HepG2 (cell line): ENCODE results near the gene STIM2. TPM values are rescaled to one million over a fixed set of nuclear protein-coding genes. Genes with fewer than 3 reads are reported as not detected.

Experiments used
- ATAC-seq: fragments of 200-7000 bp; cut with Tn5 transposase; 3 replicates; pipeline ENCODE4 v1.9.1; 2020; ENCODE audit warnings: mild to moderate bottlenecking, moderate library complexity
- BruUV-seq: library from RNA; stranded (reverse); fragments of 400-500 nt; replicated peaks from 2 replicates; lab custom pipeline; 2021; lab: Mats Ljungman, UMichigan
- CTCF ChIA-PET: fragments of 300-600 bp; formaldehyde crosslinking; extraction: SDS; loops from one replicate; lab custom pipeline; 2021; ENCODE audit warnings: low total read pairs, inconsistent platforms, low intra/inter-chr PET ratio; lab: Yijun Ruan, JAX
- POLR2A ChIA-PET: fragments of 350-600 bp; sonication (Branson Sonifier 250); formaldehyde crosslinking; loops from one replicate; lab custom pipeline; 2020; ENCODE audit warnings: antibody characterized with exemption, inconsistent platforms; lab: Yijun Ruan, JAX
- DNase-seq: peaks from one replicate; pipeline ENCODE4 v3.0.0-alpha.2; 2015; ENCODE audit warnings: low spot score
- FAIRE-seq: peaks from 3 replicates; lab custom pipeline; 2011; peaks lifted over from hg19 to GRCh38; lab: Jason Lieb, UNC
- H2AFZ ChIP-seq: one replicate; pipeline ENCODE4 v1.6.1; 2011; ENCODE audit warnings: low read length, inconsistent platforms
- H3K27ac ChIP-seq: fragments of 300-600 bp; 3 replicates; pipeline ENCODE4 v1.8.0; 2011; ENCODE audit warnings: mixed run types, mild to moderate bottlenecking, mixed read lengths, low read length, inconsistent platforms; ENCODE audit not compliant: insufficient read depth; ENCODE audit errors: extremely low read length
- H3K27me3 ChIP-seq, 2 experiments: fragments of 200-600 bp in 1 of 2; 2 replicates in 1 of 2; 3 replicates in 1 of 2; pipeline versions ENCODE4 v1.6.0 to v1.8.0; 2011; ENCODE audit warnings: low read length in 2 of 2, mild to moderate bottlenecking in 2 of 2, moderate library complexity in 2 of 2, inconsistent platforms in 1 of 2; ENCODE audit not compliant: insufficient read depth in 2 of 2, control insufficient read depth in 1 of 2
- H3K36me3 ChIP-seq, 2 experiments: fragments of 200-600 bp in 1 of 2; replicated peaks in 1 of 2; 2 replicates in 1 of 2; 3 replicates in 1 of 2; pipeline versions ENCODE4 v1.5.1 to v1.8.0; 2011; ENCODE audit warnings: low read length in 2 of 2, inconsistent platforms in 1 of 2; ENCODE audit not compliant: insufficient read depth in 2 of 2, control insufficient read depth in 1 of 2
- H3K4me1 ChIP-seq: 2 replicates; pipeline ENCODE4 v1.5.1; 2012; ENCODE audit warnings: low read length, inconsistent platforms; ENCODE audit not compliant: insufficient read depth
- H3K4me2 ChIP-seq: 2 replicates; pipeline ENCODE4 v1.6.0; 2011; ENCODE audit warnings: low read depth, low read length, inconsistent platforms
- H3K4me3 ChIP-seq, 3 experiments: fragments of 200-600 bp in 1 of 3; sonication (generic), shearing (Covaris generic) in 1 of 3; replicated peaks in 1 of 3; 2 replicates each; pipeline ENCODE4 v1.5.1; 2011 to 2016; ENCODE audit warnings: low read length in 3 of 3, inconsistent platforms in 2 of 3, low read depth in 2 of 3, mild to moderate bottlenecking in 2 of 3, control low read depth in 1 of 3, mixed read lengths in 1 of 3; ENCODE audit not compliant: insufficient read depth in 1 of 3
- H3K79me2 ChIP-seq: one replicate; pipeline ENCODE4 v1.6.1; 2011; ENCODE audit warnings: low read length, inconsistent platforms; ENCODE audit not compliant: insufficient read depth
- H3K9ac ChIP-seq: 2 replicates; pipeline ENCODE4 v1.6.0; 2011; ENCODE audit warnings: mild to moderate bottlenecking, low read depth, low read length, inconsistent platforms; ENCODE audit not compliant: insufficient read depth
- H3K9me3 ChIP-seq: 2 replicates; pipeline ENCODE4 v1.5.1; 2012; ENCODE audit warnings: mild to moderate bottlenecking, low read length
- H4K20me1 ChIP-seq: 2 replicates; pipeline ENCODE4 v1.6.0; 2011; ENCODE audit warnings: inconsistent platforms, mild to moderate bottlenecking, low read length, moderate library complexity; ENCODE audit not compliant: insufficient read depth
- ELF3 ChIP-seq: IDR thresholded peaks from 2 replicates; pipeline ENCODE4 v1.6.1; 2016; ENCODE audit warnings: missing genetic modification reagents, missing compliant biosample characterization
- FLYWCH1 ChIP-seq: sonication (generic); formaldehyde crosslinking; IDR thresholded peaks from 2 replicates; pipeline ENCODE4 v1.8.1; 2023; ENCODE audit warnings: mild to moderate bottlenecking, missing genetic modification reagents
- HDAC6 ChIP-seq: fragments of 200-600 bp; sonication (generic); IDR thresholded peaks from 2 replicates; pipeline ENCODE4 v1.7.0; 2017; ENCODE audit warnings: mild to moderate bottlenecking, antibody characterized with exemption, low read length, low read depth
- HOXA7 ChIP-seq: sonication (generic); formaldehyde crosslinking; IDR thresholded peaks from 2 replicates; pipeline ENCODE4 v1.8.1; 2022; ENCODE audit warnings: mild to moderate bottlenecking, missing genetic modification reagents, moderate library complexity
- IKZF5 ChIP-seq: IDR thresholded peaks from 2 replicates; pipeline ENCODE4 v1.6.1; 2018; ENCODE audit warnings: missing genetic modification reagents, mild to moderate bottlenecking, missing compliant biosample characterization
- MED1 ChIP-seq: sonication (generic); formaldehyde crosslinking; IDR thresholded peaks from 2 replicates; pipeline ENCODE4 v1.4.0; 2020; ENCODE audit warnings: missing genetic modification reagents
- RFX1 ChIP-seq: fragments of 450-650 bp; IDR thresholded peaks from 2 replicates; pipeline ENCODE4 v1.6.1; 2017
- SALL1 ChIP-seq: sonication (generic); formaldehyde crosslinking; IDR thresholded peaks from 2 replicates; pipeline ENCODE4 v1.8.0; 2022; ENCODE audit warnings: mild to moderate bottlenecking, missing genetic modification reagents
- SAP130 ChIP-seq: IDR thresholded peaks from 2 replicates; pipeline ENCODE4 v1.6.1; 2016; ENCODE audit warnings: low read depth
- SP4 ChIP-seq: sonication (generic); formaldehyde crosslinking; IDR thresholded peaks from 2 replicates; pipeline ENCODE4 v1.8.1; 2023; ENCODE audit warnings: mild to moderate bottlenecking, missing genetic modification reagents
- TFE3 ChIP-seq: IDR thresholded peaks from 2 replicates; pipeline ENCODE4 v1.6.1; 2016
- THRA ChIP-seq: sonication (generic); formaldehyde crosslinking; IDR thresholded peaks from 2 replicates; pipeline ENCODE4 v1.4.0; 2020; ENCODE audit warnings: missing genetic modification reagents, borderline replicate concordance
- YEATS2 ChIP-seq: sonication (generic); formaldehyde crosslinking; IDR thresholded peaks from 2 replicates; pipeline ENCODE4 v1.4.0; 2020; ENCODE audit warnings: missing genetic modification reagents, borderline replicate concordance
- ZMAT3 ChIP-seq: sonication (generic); formaldehyde crosslinking; conservative IDR thresholded peaks from 2 replicates; pipeline ENCODE4 v1.7.0; 2021; ENCODE audit warnings: missing genetic modification reagents
- ZNF251 ChIP-seq: sonication (generic); formaldehyde crosslinking; IDR thresholded peaks from 2 replicates; pipeline ENCODE4 v1.9.0; 2021; ENCODE audit warnings: mild to moderate bottlenecking, missing genetic modification reagents
- ZNF264 ChIP-seq: sonication (generic); formaldehyde crosslinking; IDR thresholded peaks from 2 replicates; pipeline ENCODE4 v1.4.0; 2020; ENCODE audit warnings: missing genetic modification reagents
- ZNF672 ChIP-seq: sonication (generic); formaldehyde crosslinking; IDR thresholded peaks from 2 replicates; pipeline ENCODE4 v1.8.1; 2022; ENCODE audit warnings: missing genetic modification reagents
- WGBS: methylation state at CpG from one replicate; pipeline ENCODE4 v1.1.6; 2017; ENCODE audit warnings: low lambda C conversion rate; 5-methylcytosine and 5-hydroxymethylcytosine counted together
- in situ Hi-C: cut with HindIII; loops from 2 replicates; pipeline ENCODE4 v1.10.0; 2017; ENCODE audit warnings: low pct_unique_long_range_greater_than_20kb; ENCODE audit not compliant: extremely low pct_ligation_motif_present
- intact Hi-C: fragments of 100-400 bp; cut with micrococcal nuclease; formaldehyde crosslinking; loops from one replicate; pipeline ENCODE4 v1.10.0; 2022; ENCODE audit not compliant: unreplicated experiment
- polyA plus RNA-seq, 8 experiments: library from polyadenylated mRNA; depleted of rRNA in 3 of 8; stranded (reverse) in 7 of 8; unstranded in 1 of 8; fragments of >200 nt; fragmentation: Illumina TruSeq in 4 of 8; extraction: Trizol in 4 of 8; gene quantifications; 2 replicates each; pipeline versions ENCODE4 v1.2.1 to v1.2.3, GENCODE V29; 2011 to 2016; ENCODE audit warnings: low read depth in 4 of 8, missing spikeins in 1 of 8, mixed read lengths in 1 of 8; ENCODE audit not compliant: insufficient read depth in 1 of 8
- total RNA-seq, 5 experiments: library from RNA; depleted of rRNA; stranded (reverse); fragments of >200 nt; fragmentation: Illumina TruSeq; extraction: Trizol; gene quantifications; 2 replicates each; pipeline ENCODE4 v1.2.3, GENCODE V29; 2016; ENCODE audit warnings: low read depth in 1 of 5
- TF ChIP-seq, protein P1 (sequence below): sonication (generic); formaldehyde crosslinking; conservative IDR thresholded peaks from 2 replicates; pipeline ENCODE4 v1.8.0; 2022; ENCODE audit warnings: mild to moderate bottlenecking, moderate library complexity, missing genetic modification reagents

STIM2 gene
- total and polyA plus RNA-seq, 2 of the 13 experiments (the other 11 are each of a cell fraction or from before 2014, with no cell fraction given) = 19.3 to 19.4 TPM

- no peak for TF ChIP-seq IKZF5
- no peak for TF ChIP-seq HDAC6
- TF ChIP-seq, protein P1, sequence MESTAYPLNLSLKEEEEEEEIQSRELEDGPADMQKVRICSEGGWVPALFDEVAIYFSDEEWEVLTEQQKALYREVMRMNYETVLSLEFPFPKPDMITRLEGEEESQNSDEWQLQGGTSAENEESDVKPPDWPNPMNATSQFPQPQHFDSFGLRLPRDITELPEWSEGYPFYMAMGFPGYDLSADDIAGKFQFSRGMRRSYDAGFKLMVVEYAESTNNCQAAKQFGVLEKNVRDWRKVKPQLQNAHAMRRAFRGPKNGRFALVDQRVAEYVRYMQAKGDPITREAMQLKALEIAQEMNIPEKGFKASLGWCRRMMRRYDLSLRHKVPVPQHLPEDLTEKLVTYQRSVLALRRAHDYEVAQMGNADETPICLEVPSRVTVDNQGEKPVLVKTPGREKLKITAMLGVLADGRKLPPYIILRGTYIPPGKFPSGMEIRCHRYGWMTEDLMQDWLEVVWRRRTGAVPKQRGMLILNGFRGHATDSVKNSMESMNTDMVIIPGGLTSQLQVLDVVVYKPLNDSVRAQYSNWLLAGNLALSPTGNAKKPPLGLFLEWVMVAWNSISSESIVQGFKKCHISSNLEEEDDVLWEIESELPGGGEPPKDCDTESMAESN = no peak
- no peak for TF ChIP-seq ZNF672 (CRISPR knock-in tag)
- no peak for TF ChIP-seq RFX1
Observed at GRCh38 chr4:26856906-26857277, 3.7 kb upstream of the STIM2 start (continued).

- in situ Hi-C loops = loop anchor here (5.0 kb wide), 1 partner anchor 35 kb away; no protein-coding TSS in a partner anchor
- TF ChIP-seq FLYWCH1 (CRISPR knock-in tag) = no peak
- 0 out of 2 replicates have a peak, but pooled peaks have one; percentile 43 for TF ChIP-seq TFE3 (CRISPR knock-in tag)
- peak; percentile 74 for TF ChIP-seq ZMAT3 (CRISPR knock-in tag)
- TF ChIP-seq HOXA7 (CRISPR knock-in tag) = no peak
- TF ChIP-seq THRA (CRISPR knock-in tag) = 0 out of 2 replicates have a peak, but pooled peaks have one; percentile 22
- TF ChIP-seq ZNF264 = 0 out of 2 replicates have a peak, but pooled peaks have one; percentile 20
- TF ChIP-seq SALL1 (CRISPR knock-in tag) = peak; percentile 73; the same call in 1 of the 2 replicates
- peak; percentile 63; the same call in 1 of the 2 replicates for TF ChIP-seq SP4 (CRISPR knock-in tag)
- TF ChIP-seq SAP130 (CRISPR knock-in tag) = peak; percentile 83
- peak; percentile 20; the same call in 1 of the 2 replicates for TF ChIP-seq YEATS2
- TF ChIP-seq MED1 (CRISPR knock-in tag) = peak; percentile 61
- TF ChIP-seq ELF3 (CRISPR knock-in tag) = peak; percentile 88
- peak; percentile 21; the same call in 1 of the 2 replicates for TF ChIP-seq ZNF251
Observed at GRCh38 chr4:26857278-26858034, 3.2 kb upstream of the STIM2 start.

More at GRCh38 chr4:26857278-26858034, 3.2 kb upstream of the STIM2 start:
- Histone ChIP-seq H3K4me2 (peak overlapping the region; percentile 96), H3K9ac (peak overlapping the region; percentile 76), H3K27ac (peak overlapping the region; percentile 47), H3K4me3 (peak overlapping the region; percentile 72 to 78 (median 75)), H4K20me1 (no peaks in the 10 kb centered on the region; the same call in 1 of the 2 replicates), H3K79me2 (peaks cover 12% of the 10 kb centered on the region), H3K4me1 (peaks cover 25% of the 10 kb centered on the region), H3K27me3 (no peaks in the 10 kb centered on the region; a peak in 1 of 5 replicates), H3K36me3 (no peaks in the 10 kb centered on the region), H3K9me3 (no peaks in the 10 kb centered on the region), H2AFZ (peak overlapping the region; percentile 87)
- no peak for FAIRE-seq
- ChIA-PET POLR2A (interaction anchor here (1.3 kb wide), 1 partner anchor 35 kb away, joined by 5 read pairs; no protein-coding TSS in a partner anchor), CTCF (no interaction called here)
- intact Hi-C loops = no loop called here
- TSS peak; percentile 42 for BruUV-seq
- peak; percentile 58 for DNase-seq
- ATAC-seq = peak; percentile 74
- WGBS = 1% methylated on average over 17 of the region's 65 CpGs
